ENCODE results near the gene CHERP. TPM values are rescaled to one million over a fixed set of nuclear protein-coding genes. Genes with fewer than 3 reads are reported as not detected.
A peak's percentile ranks its signal among the peaks of the same experiment; 100 is the strongest.

CHERP gene
- total and polyA plus RNA-seq, 2 donors (not counting 1 experiment from before 2014, with no cell fraction given): 38.3 to 98.9 TPM

GRCh38 chr19:16504271-16504670, 38.0 kb downstream of the CHERP start:
- Mint-ChIP-seq H3K9me3 (ENCODE audit: insufficient read depth) (no peaks in the 10 kb centered on the region), H3K27ac (no peak overlapping the region), H3K4me3 (no peak overlapping the region), H3K4me1 (no peaks in the 10 kb centered on the region), H3K27me3 (no peaks in the 10 kb centered on the region)
- Histone ChIP-seq H3K4me2 (replicated peaks; ENCODE audit: low read depth, low read length, poor library complexity, severe bottlenecking) (no peak overlapping the region), H4K20me1 (ENCODE audit: control insufficient read depth, insufficient read depth, low read length, poor library complexity, severe bottlenecking) (no peaks in the 10 kb centered on the region), H3K79me2 (ENCODE audit: control insufficient read depth, insufficient read depth, low read length) (peaks cover 4% of the 10 kb centered on the region), H3K4me3 (ENCODE audit: control extremely low read depth in 1 of 5, extremely low read depth in 1 of 5, insufficient read depth in 1 of 5, low read depth in 2 of 5, low read length in 4 of 5) (no peak overlapping the region), H3K4me1 (ENCODE audit: control insufficient read depth in 2 of 2, insufficient read depth in 2 of 2, low read length in 2 of 2) (no peaks in the 10 kb centered on the region), H2AFZ (ENCODE audit: insufficient read depth, low read depth, low read length, poor library complexity, severe bottlenecking) (no peak overlapping the region), H3K27ac (ENCODE audit: low read length in 2 of 2) (no peak overlapping the region), H3K27me3 (replicated peaks in 1 of 4; ENCODE audit: control extremely low read depth in 1 of 4, control insufficient read depth in 3 of 4, insufficient read depth in 4 of 4, low read length in 3 of 4) (no peaks in the 10 kb centered on the region), H3K9ac (ENCODE audit: low read length) (no peak overlapping the region), H3K36me3 (replicated peaks in 1 of 2; ENCODE audit: control extremely low read depth in 1 of 2, control insufficient read depth in 1 of 2, extremely low read depth in 1 of 2, insufficient read depth in 2 of 2, low read length in 1 of 2) (peaks cover 1 to 11% of the 10 kb centered on the region in 2 experiments), H3K9me3 (ENCODE audit: control extremely low read depth in 1 of 3, control insufficient read depth in 2 of 3, insufficient read depth in 1 of 3, low read length in 2 of 3) (no peaks in the 10 kb centered on the region)
- TF ChIP-seq EZH2 (IDR thresholded peaks at IDR 0.05; ENCODE audit: borderline replicate concordance, insufficient read depth, low read depth, low read length, poor library complexity, severe bottlenecking) (no peak), CTCF (IDR thresholded peaks at IDR 0.05) (no peak)
- DNase-seq (no peak), ATAC-seq (ENCODE audit: low read depth) (no peak)
- ChIA-PET POLR2A (no interaction called here), CTCF (no interaction called here)
- WGBS (ENCODE audit: insufficient coverage): 100% methylated on average over 1 of the region's 3 CpGs
- intact Hi-C loops (cut with micrococcal nuclease): no loop called here

- DNase-seq: no peak
- TF ChIP-seq CTCF (IDR thresholded peaks at IDR 0.05) (no peak), EZH2 (IDR thresholded peaks at IDR 0.05; ENCODE audit: borderline replicate concordance, insufficient read depth, low read depth, low read length, poor library complexity, severe bottlenecking) (no peak)
- Histone ChIP-seq H3K9me3 (ENCODE audit: control extremely low read depth in 1 of 3, control insufficient read depth in 2 of 3, insufficient read depth in 1 of 3, low read length in 2 of 3) (no peaks in the 10 kb centered on the region), H3K9ac (ENCODE audit: low read length) (no peak overlapping the region), H2AFZ (ENCODE audit: insufficient read depth, low read depth, low read length, poor library complexity, severe bottlenecking) (no peak overlapping the region), H3K4me2 (replicated peaks; ENCODE audit: low read depth, low read length, poor library complexity, severe bottlenecking) (no peak overlapping the region), H3K27ac (ENCODE audit: low read length in 2 of 2) (no peak overlapping the region), H3K4me3 (ENCODE audit: control extremely low read depth in 1 of 5, extremely low read depth in 1 of 5, insufficient read depth in 1 of 5, low read depth in 2 of 5, low read length in 4 of 5) (no peak overlapping the region), H3K27me3 (replicated peaks in 1 of 4; ENCODE audit: control extremely low read depth in 1 of 4, control insufficient read depth in 3 of 4, insufficient read depth in 4 of 4, low read length in 3 of 4) (no peaks in the 10 kb centered on the region), H3K36me3 (replicated peaks in 1 of 2; ENCODE audit: control extremely low read depth in 1 of 2, control insufficient read depth in 1 of 2, extremely low read depth in 1 of 2, insufficient read depth in 2 of 2, low read length in 1 of 2) (peaks cover 1 to 4% of the 10 kb centered on the region in 2 experiments), H4K20me1 (ENCODE audit: control insufficient read depth, insufficient read depth, low read length, poor library complexity, severe bottlenecking) (no peaks in the 10 kb centered on the region), H3K4me1 (ENCODE audit: control insufficient read depth in 2 of 2, insufficient read depth in 2 of 2, low read length in 2 of 2) (peaks cover 3 to 15% of the 10 kb centered on the region in 2 donors), H3K79me2 (ENCODE audit: control insufficient read depth, insufficient read depth, low read length) (peaks cover 14% of the 10 kb centered on the region)
- ChIA-PET POLR2A (no interaction called here), CTCF (no interaction called here)
- H3K27ac Mint-ChIP-seq: no peak overlapping the region
- peaks cover 13% of the 10 kb centered on the region for H3K4me1 Mint-ChIP-seq
- intact Hi-C loops (cut with micrococcal nuclease): loop anchor here (5.0 kb wide), 1 partner anchor 301 kb away; the partner anchor contains the start of gene AP1M1
- 93% methylated on average over 6 of the region's 6 CpGs for WGBS (ENCODE audit: insufficient coverage)
- peak overlapping the region; percentile 91 for H3K4me3 Mint-ChIP-seq
- H3K27me3 Mint-ChIP-seq: no peaks in the 10 kb centered on the region
- no peaks in the 10 kb centered on the region for H3K9me3 Mint-ChIP-seq (ENCODE audit: insufficient read depth)
- ATAC-seq (ENCODE audit: low read depth): no peak
Measured at GRCh38 chr19:16497837-16498236, 44.4 kb downstream of the CHERP start.
